ENCODE results near the gene NFATC2IP. TPM values are rescaled to one million over a fixed set of nuclear protein-coding genes. Genes with fewer than 3 reads are reported as not detected.

NFATC2IP gene
- polyA plus RNA-seq, 1 donor from 2014 or later: 39.1 TPM

- Histone ChIP-seq H3K9ac (ENCODE audit: low read length) (no peak overlapping the region), H2AFZ (ENCODE audit: low read depth, low read length) (no peak overlapping the region), H3K79me2 (replicated peaks; ENCODE audit: insufficient read depth, low read length) (no peaks in the 10 kb centered on the region), H3K9me3 (ENCODE audit: low read length) (no peaks in the 10 kb centered on the region), H3K4me3 (ENCODE audit: low read length) (no peak overlapping the region), H4K20me1 (ENCODE audit: insufficient read depth) (no peaks in the 10 kb centered on the region), H3K36me3 (ENCODE audit: insufficient read depth, low read length) (no peaks in the 10 kb centered on the region), H3K27me3 (ENCODE audit: insufficient read depth, low read depth, low read length) (no peaks in the 10 kb centered on the region), H3K9me2 (ENCODE audit: insufficient read depth, low read length) (no peaks in the 10 kb centered on the region), H3K4me2 (ENCODE audit: low read length) (no peak overlapping the region), H3F3A (ENCODE audit: insufficient read depth, low read length, poor library complexity, severe bottlenecking) (no peaks in the 10 kb centered on the region), H3K27ac (ENCODE audit: low read length) (no peak overlapping the region)
- TF ChIP-seq EP300 (conservative IDR thresholded peaks at IDR 0.05; ENCODE audit: poor library complexity, severe bottlenecking) (no peak), POLR2AphosphoS5 (IDR thresholded peaks at IDR 0.05) (no peak), RAD21 (conservative IDR thresholded peaks at IDR 0.05) (no peak), CTCF (IDR thresholded peaks at IDR 0.05; ENCODE audit: poor library complexity, severe bottlenecking) (no peak), MXI1 (conservative IDR thresholded peaks at IDR 0.05; ENCODE audit: poor library complexity, severe bottlenecking) (no peak), SMC3 (conservative IDR thresholded peaks at IDR 0.05; ENCODE audit: poor library complexity) (no peak), REST (IDR thresholded peaks at IDR 0.05; ENCODE audit: borderline replicate concordance) (no peak), TAF1 (IDR thresholded peaks at IDR 0.05; ENCODE audit: low read depth) (no peak), EZH2 (IDR thresholded peaks at IDR 0.05; ENCODE audit: borderline replicate concordance, insufficient read depth, low read length, poor library complexity, severe bottlenecking) (no peak)
Measured at GRCh38 chr16:28905229-28905754, 45.4 kb upstream of the NFATC2IP start.

GRCh38 chr16:28905800-28906372, 44.9 kb upstream of the NFATC2IP start:
- no peaks in the 10 kb centered on the region for H3K9me3 ChIP-seq (ENCODE audit: low read length)
- H3F3A ChIP-seq (ENCODE audit: insufficient read depth, low read length, poor library complexity, severe bottlenecking): no peaks in the 10 kb centered on the region
- H3K36me3 ChIP-seq (ENCODE audit: insufficient read depth, low read length): no peaks in the 10 kb centered on the region
- TF ChIP-seq TAF1 (IDR thresholded peaks at IDR 0.05; ENCODE audit: low read depth) (no peak), EZH2 (IDR thresholded peaks at IDR 0.05; ENCODE audit: borderline replicate concordance, insufficient read depth, low read length, poor library complexity, severe bottlenecking) (no peak), POLR2AphosphoS5 (IDR thresholded peaks at IDR 0.05) (no peak), RAD21 (conservative IDR thresholded peaks at IDR 0.05) (no peak), EP300 (conservative IDR thresholded peaks at IDR 0.05; ENCODE audit: poor library complexity, severe bottlenecking) (no peak), MXI1 (conservative IDR thresholded peaks at IDR 0.05; ENCODE audit: poor library complexity, severe bottlenecking) (no peak), CTCF (IDR thresholded peaks at IDR 0.05; ENCODE audit: poor library complexity, severe bottlenecking) (no peak), SMC3 (conservative IDR thresholded peaks at IDR 0.05; ENCODE audit: poor library complexity) (no peak), REST (IDR thresholded peaks at IDR 0.05; ENCODE audit: borderline replicate concordance) (no peak)
- no peaks in the 10 kb centered on the region for H3K9me2 ChIP-seq (ENCODE audit: insufficient read depth, low read length)
- no peaks in the 10 kb centered on the region for H3K27me3 ChIP-seq (ENCODE audit: insufficient read depth, low read depth, low read length)
- no peaks in the 10 kb centered on the region for H4K20me1 ChIP-seq (ENCODE audit: insufficient read depth)
- no peak overlapping the region for H3K4me2 ChIP-seq (ENCODE audit: low read length)
- H3K9ac ChIP-seq (ENCODE audit: low read length): no peak overlapping the region
- H2AFZ ChIP-seq (ENCODE audit: low read depth, low read length): no peak overlapping the region
- H3K79me2 ChIP-seq (replicated peaks; ENCODE audit: insufficient read depth, low read length): no peaks in the 10 kb centered on the region
- no peak overlapping the region for H3K27ac ChIP-seq (ENCODE audit: low read length)
- no peak overlapping the region for H3K4me3 ChIP-seq (ENCODE audit: low read length)

Data from neural cell (in vitro differentiated cells).